Activated CD4-positive, alpha-beta T cell treated with anti-CD3 and anti-CD28 coated beads, Interleukin-2, amount 50 U/mL, for 4 hours (primary cell): ENCODE data around the gene SYCP1.
"Not testable (repeated sequence)": the region's sequence is repeated elsewhere in the genome, so short reads cannot be mapped to it uniquely, and the experiment has no call there.

Source experiments
- DNase-seq, 2 experiments: peaks; one replicate each; pipeline ENCODE4 v3.0.0-alpha.2; 2020

Gene SYCP1, protein sequence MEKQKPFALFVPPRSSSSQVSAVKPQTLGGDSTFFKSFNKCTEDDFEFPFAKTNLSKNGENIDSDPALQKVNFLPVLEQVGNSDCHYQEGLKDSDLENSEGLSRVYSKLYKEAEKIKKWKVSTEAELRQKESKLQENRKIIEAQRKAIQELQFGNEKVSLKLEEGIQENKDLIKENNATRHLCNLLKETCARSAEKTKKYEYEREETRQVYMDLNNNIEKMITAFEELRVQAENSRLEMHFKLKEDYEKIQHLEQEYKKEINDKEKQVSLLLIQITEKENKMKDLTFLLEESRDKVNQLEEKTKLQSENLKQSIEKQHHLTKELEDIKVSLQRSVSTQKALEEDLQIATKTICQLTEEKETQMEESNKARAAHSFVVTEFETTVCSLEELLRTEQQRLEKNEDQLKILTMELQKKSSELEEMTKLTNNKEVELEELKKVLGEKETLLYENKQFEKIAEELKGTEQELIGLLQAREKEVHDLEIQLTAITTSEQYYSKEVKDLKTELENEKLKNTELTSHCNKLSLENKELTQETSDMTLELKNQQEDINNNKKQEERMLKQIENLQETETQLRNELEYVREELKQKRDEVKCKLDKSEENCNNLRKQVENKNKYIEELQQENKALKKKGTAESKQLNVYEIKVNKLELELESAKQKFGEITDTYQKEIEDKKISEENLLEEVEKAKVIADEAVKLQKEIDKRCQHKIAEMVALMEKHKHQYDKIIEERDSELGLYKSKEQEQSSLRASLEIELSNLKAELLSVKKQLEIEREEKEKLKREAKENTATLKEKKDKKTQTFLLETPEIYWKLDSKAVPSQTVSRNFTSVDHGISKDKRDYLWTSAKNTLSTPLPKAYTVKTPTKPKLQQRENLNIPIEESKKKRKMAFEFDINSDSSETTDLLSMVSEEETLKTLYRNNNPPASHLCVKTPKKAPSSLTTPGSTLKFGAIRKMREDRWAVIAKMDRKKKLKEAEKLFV

GRCh38 chr1:114854693-114855320 is at the start of gene SYCP1:
Gene SYCP1, plus strand, starts transcription at chr1:114854863. Its CDS starts 602 bp downstream, at chr1:114855465.
- no peak for DNase-seq

- no peak for DNase-seq
Measured at GRCh38 chr1:114819869-114820268, 34.8 kb upstream of the SYCP1 start.

DNA sequence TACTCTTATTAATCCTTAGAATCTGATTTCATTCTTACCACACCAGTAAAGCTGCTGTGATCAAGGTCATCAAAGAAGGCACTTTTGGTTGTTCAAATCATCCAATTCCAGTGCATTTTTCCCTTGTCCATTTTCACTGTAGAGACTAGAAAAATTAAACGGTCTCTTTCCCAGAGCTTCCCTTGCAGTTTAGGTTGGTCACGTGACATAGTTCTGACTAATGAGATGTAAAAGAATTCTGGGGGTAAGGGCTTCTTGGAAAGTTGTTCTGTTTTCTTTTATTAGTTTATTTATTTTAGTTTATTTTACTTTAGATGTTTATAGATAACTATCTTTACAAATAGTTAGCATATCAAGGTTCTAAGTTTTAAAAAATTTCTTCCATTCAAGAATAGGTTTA is 34.3 kb upstream of the SYCP1 start:
- DNase-seq, result no peak

DNA sequence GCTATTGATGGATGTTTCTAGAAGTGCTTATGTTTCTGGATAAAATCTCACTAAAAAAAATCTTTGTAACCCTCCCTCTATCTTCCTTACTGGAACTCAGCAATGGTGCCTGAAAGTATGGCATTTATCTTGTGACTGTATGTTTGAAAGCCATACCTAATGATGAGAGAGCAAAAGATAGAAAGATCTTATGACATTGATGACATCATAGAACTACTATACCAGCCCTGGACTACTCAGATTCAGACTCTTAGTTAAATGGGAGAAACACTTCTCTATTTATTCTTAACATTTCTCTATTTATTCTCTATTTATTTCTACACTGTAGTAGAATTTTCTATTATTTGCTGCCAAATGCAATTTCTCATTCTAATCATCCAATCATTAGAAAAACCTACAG is 32.7 kb upstream of the SYCP1 start:
- DNase-seq, result no peak

- DNase-seq, result no peak
Measured at GRCh38 chr1:114828251-114828650, 26.4 kb upstream of the SYCP1 start.

GRCh38 chr1:114830075-114830474 is 24.6 kb upstream of the SYCP1 start:
- DNase-seq, result not testable (repeated sequence)

- DNase-seq, result no peak
Measured at GRCh38 chr1:114831276-114831994, 23.2 kb upstream of the SYCP1 start.

DNA sequence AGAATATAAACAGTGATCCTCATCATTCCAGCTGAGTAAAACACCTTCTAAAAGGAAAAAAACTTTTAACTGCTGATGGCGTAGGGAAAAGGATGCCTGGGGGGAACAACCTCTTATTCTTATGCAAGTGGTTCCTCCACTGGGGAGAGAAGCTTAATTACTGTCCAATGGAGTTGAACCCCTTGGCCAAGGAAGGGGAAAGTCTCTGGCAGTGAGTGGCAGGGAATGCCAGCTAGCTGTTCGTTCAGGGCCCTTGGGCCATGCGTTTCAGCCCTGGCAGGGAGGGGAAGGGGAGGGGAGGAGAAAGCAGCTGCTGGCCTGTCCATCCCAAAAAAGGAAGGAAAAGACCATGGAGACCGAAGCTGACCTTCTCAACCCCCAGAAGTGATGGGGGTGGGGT is 22.6 kb upstream of the SYCP1 start:
- no peak for DNase-seq

GRCh38 chr1:114833421-114833820 is 21.2 kb upstream of the SYCP1 start:
- no peak for DNase-seq

GRCh38 chr1:114844270-114844669 is 10.4 kb upstream of the SYCP1 start:
- no peak for DNase-seq

DNA sequence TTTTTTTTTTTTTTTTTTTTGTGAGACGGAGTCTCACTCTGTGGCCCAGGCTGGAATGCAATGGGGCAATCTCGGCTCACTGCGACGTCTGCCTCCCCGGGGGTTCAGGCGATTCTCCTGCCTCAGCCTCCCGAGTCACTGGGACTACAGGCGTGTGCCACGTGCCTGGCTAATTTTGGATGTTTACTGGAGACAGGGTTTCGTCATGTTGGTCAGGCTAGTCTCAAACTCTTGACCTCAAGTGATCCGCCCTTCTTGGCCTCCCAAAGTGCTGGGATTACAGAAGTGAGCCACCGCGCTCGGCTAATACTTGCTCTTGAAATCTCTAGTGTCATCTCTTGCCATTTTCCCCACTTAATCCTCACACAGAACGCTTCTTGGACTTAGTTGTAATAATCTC is 1.1 kb upstream of the SYCP1 start:
- DNase-seq, result no peak

- no peak for DNase-seq
Measured at GRCh38 chr1:114861384-114861783, 6.7 kb downstream of the SYCP1 start.

GRCh38 chr1:114892194-114892918 is 37.7 kb downstream of the SYCP1 start:
- DNase-seq, result no peak

- no peak for DNase-seq
Measured at GRCh38 chr1:114896795-114897194, 42.1 kb downstream of the SYCP1 start.

DNA sequence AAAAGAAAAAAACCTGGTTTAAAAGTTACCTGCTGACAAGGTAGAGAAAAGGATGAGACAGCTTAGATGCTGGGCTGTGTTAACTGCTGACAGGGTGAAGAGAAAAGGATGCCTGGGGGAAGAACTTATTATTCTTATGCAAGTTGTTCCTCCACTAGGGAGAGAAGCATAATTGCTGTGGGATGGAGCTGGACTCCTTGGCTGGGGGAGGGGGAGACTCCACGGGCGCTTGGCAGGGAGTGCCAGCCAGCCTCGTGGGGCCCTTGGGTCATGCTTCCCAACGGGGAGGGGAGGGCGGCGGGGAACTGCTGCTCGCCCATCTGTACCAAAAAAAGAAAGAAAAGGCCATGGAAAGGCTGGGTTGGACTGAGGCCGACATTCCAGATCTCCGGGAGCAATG is 47.2 kb downstream of the SYCP1 start:
- DNase-seq, result no peak

DNA sequence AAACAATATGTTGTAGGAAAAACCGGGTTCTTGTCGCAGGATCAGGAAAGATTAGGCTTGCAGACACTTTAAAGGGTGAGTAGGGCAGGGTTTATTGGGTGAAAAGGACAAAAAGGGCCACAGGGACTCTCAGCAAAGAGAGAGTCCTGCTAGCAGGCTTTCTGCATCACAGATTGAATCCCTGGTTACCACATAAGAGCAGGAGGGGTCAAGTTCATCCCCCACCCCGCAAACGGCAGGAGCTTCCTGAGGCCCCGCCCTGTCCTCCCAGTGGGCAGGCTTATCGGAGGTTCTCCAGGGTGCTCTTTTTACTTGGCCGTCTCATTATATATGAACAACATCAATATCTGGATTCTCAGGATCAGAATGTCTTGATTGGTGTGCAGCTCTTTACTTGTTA is 47.7 kb downstream of the SYCP1 start:
- no peak for DNase-seq

DNA sequence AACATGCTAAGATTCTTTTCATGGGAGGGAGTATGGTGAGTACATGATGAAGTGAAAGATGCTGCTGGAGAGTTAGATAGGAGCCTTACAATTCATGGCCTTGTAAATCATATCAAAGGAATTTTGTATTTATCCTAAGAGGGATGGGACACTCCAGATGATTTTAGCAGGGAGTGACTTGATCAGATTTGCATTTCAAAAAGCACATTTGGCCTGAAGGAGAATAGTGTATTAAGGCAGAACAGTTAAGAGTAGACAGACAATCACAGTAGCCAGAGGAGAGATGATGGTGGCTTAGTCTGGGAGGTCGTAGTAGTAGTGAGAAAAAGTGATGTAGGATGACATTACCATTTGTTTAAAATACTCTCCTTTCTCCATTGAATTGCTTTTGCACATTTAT is 48.8 kb downstream of the SYCP1 start:
- DNase-seq, result no peak

- not testable (repeated sequence) for DNase-seq
Measured at GRCh38 chr1:114915720-114916119, 61.1 kb downstream of the SYCP1 start.

GRCh38 chr1:114926607-114927006 is 71.9 kb downstream of the SYCP1 start:
- no peak for DNase-seq

GRCh38 chr1:114927401-114927800 is 72.7 kb downstream of the SYCP1 start:
- no peak for DNase-seq

DNA sequence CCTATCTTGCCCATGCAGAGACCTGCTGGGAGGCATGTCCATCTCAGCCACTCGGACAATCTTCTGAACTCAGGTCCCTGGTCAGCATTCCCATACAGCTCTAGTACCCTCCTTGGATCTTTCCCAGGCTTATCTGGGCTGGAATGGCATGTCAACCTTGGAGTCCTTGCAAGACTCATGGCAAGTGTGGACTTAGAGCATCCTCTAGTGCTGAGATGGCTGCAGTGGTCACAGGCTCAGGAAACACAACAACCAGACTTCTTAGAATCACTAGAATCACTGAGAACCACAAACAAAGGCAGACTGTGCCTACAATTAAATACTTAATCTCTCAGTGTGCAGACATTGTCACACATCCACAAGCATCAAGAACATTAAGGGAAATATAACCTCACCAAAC is 101.9 kb downstream of the SYCP1 start:
- no peak for DNase-seq

GRCh38 chr1:114959423-114959822 is 104.8 kb downstream of the SYCP1 start:
- DNase-seq, result no peak
